MCF 10A (cell line): ENCODE measurements around the gene DNAH17. TPM values are rescaled to one million over a fixed set of nuclear protein-coding genes. Genes with fewer than 3 reads are reported as not detected.

ENCODE experiments used
- BruUV-seq: library from RNA; stranded (reverse); fragments of 400-500 nt; replicated peaks from 2 replicates; lab custom pipeline; 2021; lab: Mats Ljungman, UMichigan
- CTCF ChIA-PET: fragments of 300-600 bp; sonication (Branson Sonifier 250); formaldehyde crosslinking; extraction: SDS; loops from one replicate; lab custom pipeline; 2021; ENCODE audit warnings: antibody characterized with exemption, inconsistent platforms; lab: Yijun Ruan, JAX
- POLR2A ChIA-PET: fragments of 300-600, 350-650 bp; sonication (Branson Sonifier 250); formaldehyde crosslinking; extraction: SDS; loops from one replicate; lab custom pipeline; 2020; ENCODE audit warnings: antibody characterized with exemption, inconsistent platforms; lab: Yijun Ruan, JAX
- DNase-seq: peaks from one replicate; pipeline ENCODE4 v3.0.0-alpha.2; 2018; ENCODE audit not compliant: unreplicated experiment
- H3K27ac Mint-ChIP-seq: one replicate; pipeline ENCODE4 v1.8.0; 2022; ENCODE audit warnings: mild to moderate bottlenecking, low read depth, mixed read lengths; ENCODE audit not compliant: unreplicated experiment
- H3K27me3 Mint-ChIP-seq: one replicate; pipeline ENCODE4 v1.8.0; 2022; ENCODE audit warnings: mixed read lengths; ENCODE audit not compliant: insufficient read depth, unreplicated experiment
- H3K36me3 Mint-ChIP-seq: one replicate; pipeline ENCODE4 v1.8.0; 2022; ENCODE audit warnings: mild to moderate bottlenecking, moderate library complexity, mixed read lengths; ENCODE audit not compliant: insufficient read depth, unreplicated experiment
- H3K4me1 Mint-ChIP-seq: one replicate; pipeline ENCODE4 v1.8.0; 2022; ENCODE audit warnings: mixed read lengths; ENCODE audit not compliant: insufficient read depth, unreplicated experiment
- H3K4me3 Mint-ChIP-seq: one replicate; pipeline ENCODE4 v1.8.0; 2022; ENCODE audit warnings: mild to moderate bottlenecking, moderate library complexity, mixed read lengths; ENCODE audit not compliant: unreplicated experiment
- H3K9me3 Mint-ChIP-seq: one replicate; pipeline ENCODE4 v1.8.0; 2022; ENCODE audit warnings: mixed read lengths; ENCODE audit not compliant: unreplicated experiment
- intact Hi-C: fragments of 100-400 bp; cut with micrococcal nuclease; formaldehyde crosslinking; loops from 2 replicates; pipeline ENCODE4 v1.14.1; 2022
- total RNA-seq: library from RNA; stranded (reverse); gene quantifications from 2 replicates; pipeline ENCODE4 v1.2.3, GENCODE V29; 2022
- TF ChIP-seq, protein P1 (sequence below): fragments of 200-600 bp; IDR thresholded peaks from one replicate; pipeline ENCODE4 v1.8.0; 2022; ENCODE audit warnings: antibody characterized with exemption, mild to moderate bottlenecking; ENCODE audit not compliant: unreplicated experiment

The DNAH17 gene
- total RNA-seq, 1 experiment from 2014 or later: not detected

DNA sequence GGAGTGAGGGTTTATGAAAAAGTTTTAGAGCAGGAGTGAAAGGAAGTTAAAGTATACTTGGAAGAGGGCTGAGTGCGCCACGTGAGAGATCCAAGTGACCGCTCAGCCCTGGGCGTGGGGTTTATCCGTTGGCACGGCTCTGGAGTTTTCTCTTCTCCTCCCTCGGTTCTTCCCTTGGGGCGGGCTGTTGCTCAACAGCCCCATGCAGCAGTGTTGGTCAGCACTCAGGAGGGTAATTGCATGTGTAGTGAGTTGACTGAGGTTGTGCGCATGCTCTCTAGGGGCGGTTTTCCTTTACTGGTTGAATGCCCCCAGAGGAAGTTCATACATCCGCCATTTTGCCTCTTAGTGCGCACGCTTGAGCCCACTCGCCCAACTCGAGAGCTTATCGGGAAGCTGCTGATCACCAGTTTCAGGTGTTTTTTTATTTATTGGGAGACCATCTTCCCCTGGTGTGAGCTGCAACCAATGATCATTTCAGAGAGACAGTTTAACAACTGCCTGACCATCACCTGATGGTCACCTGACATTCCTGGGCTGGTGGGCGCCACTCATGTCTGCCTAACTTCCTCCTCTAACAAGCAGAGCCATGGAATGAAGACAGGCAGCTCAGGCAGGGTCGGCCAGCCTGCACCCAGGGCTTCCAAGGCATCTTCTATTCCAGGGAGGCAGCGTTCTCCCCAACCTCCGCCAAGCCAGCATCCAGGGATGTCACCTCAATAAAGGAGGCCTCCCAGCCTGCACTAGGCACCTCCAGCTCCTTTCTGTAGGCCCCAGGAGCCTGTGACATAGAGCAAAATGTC lies 41.3 kb upstream of the DNAH17 start:
- H3K4me3 Mint-ChIP-seq: no peak overlapping the region
- H3K4me1 Mint-ChIP-seq: peaks cover 6% of the 10 kb centered on the region
- POLR2A ChIA-PET: no interaction called here
- CTCF ChIA-PET: interaction anchor here (0.6 kb wide), 1 partner anchor 10 kb away, joined by 6 read pairs; no protein-coding TSS in a partner anchor
- no peak overlapping the region for H3K27ac Mint-ChIP-seq
- peak; percentile 45 for DNase-seq
- no TSS peak for BruUV-seq
- no peaks in the 10 kb centered on the region for H3K36me3 Mint-ChIP-seq
- no peaks in the 10 kb centered on the region for H3K27me3 Mint-ChIP-seq
- TF ChIP-seq, protein P1, sequence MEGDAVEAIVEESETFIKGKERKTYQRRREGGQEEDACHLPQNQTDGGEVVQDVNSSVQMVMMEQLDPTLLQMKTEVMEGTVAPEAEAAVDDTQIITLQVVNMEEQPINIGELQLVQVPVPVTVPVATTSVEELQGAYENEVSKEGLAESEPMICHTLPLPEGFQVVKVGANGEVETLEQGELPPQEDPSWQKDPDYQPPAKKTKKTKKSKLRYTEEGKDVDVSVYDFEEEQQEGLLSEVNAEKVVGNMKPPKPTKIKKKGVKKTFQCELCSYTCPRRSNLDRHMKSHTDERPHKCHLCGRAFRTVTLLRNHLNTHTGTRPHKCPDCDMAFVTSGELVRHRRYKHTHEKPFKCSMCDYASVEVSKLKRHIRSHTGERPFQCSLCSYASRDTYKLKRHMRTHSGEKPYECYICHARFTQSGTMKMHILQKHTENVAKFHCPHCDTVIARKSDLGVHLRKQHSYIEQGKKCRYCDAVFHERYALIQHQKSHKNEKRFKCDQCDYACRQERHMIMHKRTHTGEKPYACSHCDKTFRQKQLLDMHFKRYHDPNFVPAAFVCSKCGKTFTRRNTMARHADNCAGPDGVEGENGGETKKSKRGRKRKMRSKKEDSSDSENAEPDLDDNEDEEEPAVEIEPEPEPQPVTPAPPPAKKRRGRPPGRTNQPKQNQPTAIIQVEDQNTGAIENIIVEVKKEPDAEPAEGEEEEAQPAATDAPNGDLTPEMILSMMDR: no peak
- H3K9me3 Mint-ChIP-seq: no peaks in the 10 kb centered on the region
- intact Hi-C loops: no loop called here

DNA sequence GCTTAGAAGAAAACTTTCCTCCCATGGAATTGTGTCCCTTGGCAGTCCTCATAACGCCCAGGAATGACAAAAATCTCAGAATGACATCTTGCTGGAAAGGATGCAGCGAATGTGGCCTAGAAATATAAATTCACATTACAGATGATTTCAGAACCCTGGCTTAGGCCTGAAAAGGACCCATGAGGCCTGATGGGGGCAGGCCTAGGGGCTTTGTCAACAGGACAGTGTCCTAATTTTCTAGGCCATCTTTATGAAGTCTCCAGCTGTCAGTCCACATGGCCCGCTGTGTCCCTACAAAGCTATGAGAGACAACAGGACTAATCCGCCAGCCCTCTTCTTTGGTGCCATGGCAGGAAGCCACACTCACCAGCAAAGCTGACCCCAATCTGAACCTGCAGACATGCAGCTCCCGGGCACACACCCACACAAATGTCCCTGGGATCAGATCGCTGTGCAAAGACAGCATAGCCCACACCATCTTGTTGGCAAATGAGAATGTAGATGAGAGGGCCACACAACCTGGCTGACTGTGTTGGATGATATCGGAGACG lies 40.4 kb upstream of the DNAH17 start:
- H3K4me3 Mint-ChIP-seq: no peak overlapping the region
- H3K27ac Mint-ChIP-seq: no peak overlapping the region
- H3K4me1 Mint-ChIP-seq: peaks cover 6% of the 10 kb centered on the region
- intact Hi-C loops: no loop called here
- H3K9me3 Mint-ChIP-seq: no peaks in the 10 kb centered on the region
- CTCF ChIA-PET: no interaction called here
- no peak for DNase-seq
- no peaks in the 10 kb centered on the region for H3K36me3 Mint-ChIP-seq
- POLR2A ChIA-PET: no interaction called here
- TF ChIP-seq, protein P1: no peak
- BruUV-seq: no TSS peak
- H3K27me3 Mint-ChIP-seq: no peaks in the 10 kb centered on the region

DNA sequence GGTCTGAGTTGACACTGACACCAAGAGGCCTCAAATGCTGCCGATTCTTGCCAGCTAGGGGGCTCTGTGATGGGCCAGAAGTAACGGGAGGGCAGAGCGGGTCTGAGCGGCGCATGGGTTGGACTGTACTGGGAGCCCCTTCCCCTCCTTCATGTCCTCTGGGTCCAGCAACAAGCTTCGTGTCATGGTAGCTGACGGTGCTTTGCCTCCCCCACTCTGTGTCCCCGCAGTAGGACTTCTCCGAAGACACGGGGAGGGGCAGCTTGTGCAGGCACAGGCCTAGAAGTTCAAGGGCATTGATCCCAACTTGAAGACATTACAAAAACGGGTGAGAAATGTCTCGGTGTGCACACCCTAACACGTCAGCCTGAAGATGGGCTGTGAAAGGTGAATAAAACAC lies 39.8 kb upstream of the DNAH17 start:
- DNase-seq: no peak
- no peaks in the 10 kb centered on the region for H3K36me3 Mint-ChIP-seq
- no peak overlapping the region for H3K4me3 Mint-ChIP-seq
- intact Hi-C loops: no loop called here
- H3K27ac Mint-ChIP-seq: no peak overlapping the region
- ChIA-PET POLR2A (no interaction called here), CTCF (no interaction called here)
- TF ChIP-seq, protein P1: no peak
- no peaks in the 10 kb centered on the region for H3K9me3 Mint-ChIP-seq
- no peaks in the 10 kb centered on the region for H3K27me3 Mint-ChIP-seq
- no TSS peak for BruUV-seq
- H3K4me1 Mint-ChIP-seq: peaks cover 6% of the 10 kb centered on the region

DNA sequence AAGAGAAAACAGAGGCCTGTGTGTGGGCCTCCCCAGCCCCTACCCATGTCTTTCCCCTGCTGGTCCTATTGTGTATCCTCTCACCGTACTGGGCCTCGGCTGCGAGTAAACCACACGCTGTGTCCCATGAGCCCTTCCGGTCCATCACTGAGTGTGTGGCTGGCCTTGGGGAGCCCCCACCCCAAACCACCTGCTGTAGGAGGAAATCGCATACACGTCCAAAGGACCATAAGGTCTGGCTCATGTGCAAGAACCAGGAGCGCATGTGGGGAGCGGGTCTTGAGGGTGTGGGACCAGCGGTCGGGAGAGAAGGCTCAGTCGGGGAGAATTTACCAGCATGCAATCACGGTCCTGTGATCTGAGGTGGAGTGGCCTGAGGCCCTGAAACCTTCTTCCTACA lies 38.4 kb upstream of the DNAH17 start:
- POLR2A ChIA-PET: no interaction called here
- peaks cover 6% of the 10 kb centered on the region for H3K4me1 Mint-ChIP-seq
- no peaks in the 10 kb centered on the region for H3K9me3 Mint-ChIP-seq
- no peaks in the 10 kb centered on the region for H3K27me3 Mint-ChIP-seq
- no peak overlapping the region for H3K27ac Mint-ChIP-seq
- DNase-seq: no peak
- no peaks in the 10 kb centered on the region for H3K36me3 Mint-ChIP-seq
- CTCF ChIA-PET: no interaction called here
- BruUV-seq: no TSS peak
- intact Hi-C loops: no loop called here
- H3K4me3 Mint-ChIP-seq: no peak overlapping the region
- TF ChIP-seq, protein P1: no peak
